ENCODE measurements around the gene KCNA10. TPM values are rescaled to one million over a fixed set of nuclear protein-coding genes. Genes with fewer than 3 reads are reported as not detected.

KCNA10 gene
- total RNA-seq, 1 donor from 2014 or later: not detected

DNA sequence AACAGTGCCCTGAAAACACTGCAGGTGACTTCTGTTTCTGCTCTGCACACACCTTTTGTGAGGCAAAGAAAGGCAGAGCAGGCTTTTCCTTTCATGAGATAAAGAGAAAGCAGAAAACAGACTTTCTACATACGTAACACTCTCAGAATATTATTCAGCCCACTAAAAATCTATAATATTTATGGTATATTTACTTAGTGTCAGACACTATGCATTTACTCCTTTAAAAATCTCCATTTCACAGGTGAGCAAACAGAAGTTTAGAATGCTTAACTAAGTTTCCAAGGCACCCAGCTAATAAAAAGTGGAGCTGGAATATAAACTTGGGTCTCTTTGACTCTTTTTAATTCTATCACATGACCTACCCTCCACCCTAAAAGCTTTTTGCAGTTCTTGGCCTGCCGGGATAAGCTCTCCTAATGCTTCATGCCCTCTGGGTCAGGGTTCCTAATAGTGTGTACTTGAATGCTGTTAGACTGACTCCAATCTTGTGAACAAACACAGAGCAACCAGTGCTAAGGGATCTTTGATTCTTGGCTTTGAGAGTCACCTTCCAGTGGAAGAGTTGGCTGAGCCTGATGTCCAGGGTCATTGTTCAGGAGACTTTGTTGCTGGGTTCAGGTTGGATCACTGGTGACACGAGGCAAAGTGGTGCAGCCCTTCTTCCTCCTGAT is 40.9 kb downstream of the KCNA10 start:
- Mint-ChIP-seq H3K36me3 (ENCODE audit: low read depth) (no peaks in the 10 kb centered on the region), H3K27ac (no peak overlapping the region), H3K4me1 (ENCODE audit: low read depth) (no peaks in the 10 kb centered on the region), H3K27me3 (ENCODE audit: low read depth) (peaks cover 7% of the 10 kb centered on the region), H3K4me3 (ENCODE audit: low read depth) (no peak overlapping the region), H3K9me3 (no peaks in the 10 kb centered on the region)
- intact Hi-C loops (cut with micrococcal nuclease): no loop called here
- no peak for DNase-seq (ENCODE audit: low spot score)

DNA sequence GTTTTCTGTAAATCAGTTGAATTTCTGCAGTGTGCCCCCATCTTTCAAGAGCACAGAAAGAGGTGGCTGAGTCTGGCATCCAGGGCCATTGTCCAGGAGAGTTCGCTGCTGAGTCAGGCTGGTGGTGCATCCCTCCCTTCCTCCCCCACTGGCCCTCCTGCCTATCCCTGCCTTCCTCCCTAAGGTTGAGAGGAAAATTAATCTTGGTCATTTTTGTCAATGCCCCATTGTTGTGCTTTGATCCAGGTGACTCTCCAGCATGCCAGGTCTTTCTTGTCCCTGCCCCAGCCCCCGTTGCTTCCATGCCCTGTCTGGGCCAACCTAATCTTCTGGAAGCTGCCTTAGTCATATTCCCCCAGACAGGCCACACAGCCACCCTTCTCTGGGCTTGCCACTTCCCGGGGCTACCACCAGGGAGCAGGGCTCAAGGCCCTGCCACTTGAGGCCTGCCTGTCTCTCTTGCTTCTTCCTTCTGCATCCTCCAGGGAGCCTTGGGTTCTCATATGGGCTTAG is 41.5 kb downstream of the KCNA10 start:
- peaks cover 11% of the 10 kb centered on the region for H3K27me3 Mint-ChIP-seq (ENCODE audit: low read depth)
- H3K4me3 Mint-ChIP-seq (ENCODE audit: low read depth): no peak overlapping the region
- no peaks in the 10 kb centered on the region for H3K9me3 Mint-ChIP-seq
- H3K4me1 Mint-ChIP-seq (ENCODE audit: low read depth): no peaks in the 10 kb centered on the region
- intact Hi-C loops (cut with micrococcal nuclease): no loop called here
- DNase-seq (ENCODE audit: low spot score): no peak
- H3K27ac Mint-ChIP-seq: no peak overlapping the region
- no peaks in the 10 kb centered on the region for H3K36me3 Mint-ChIP-seq (ENCODE audit: low read depth)

DNA sequence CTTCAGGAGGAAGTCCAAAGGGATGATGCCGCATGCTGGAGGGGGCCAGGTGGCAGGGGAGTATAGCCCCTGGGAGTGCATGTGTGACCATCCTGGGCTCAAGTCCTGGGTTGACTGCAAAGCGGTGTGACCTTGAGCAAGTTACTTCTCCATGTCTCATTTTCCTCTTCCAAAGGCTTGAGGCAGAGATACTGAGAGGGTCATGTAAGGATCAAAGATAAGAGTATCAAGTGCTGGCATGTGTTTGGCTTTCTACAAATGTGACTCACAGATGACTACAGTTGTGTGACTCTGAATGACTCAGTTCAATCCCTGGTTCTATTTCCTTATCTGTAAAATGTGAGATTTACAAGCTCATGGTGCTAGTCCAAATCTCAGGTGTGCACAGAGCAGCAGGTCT is 41.9 kb downstream of the KCNA10 start:
- Mint-ChIP-seq H3K9me3 (no peaks in the 10 kb centered on the region), H3K27ac (no peak overlapping the region), H3K27me3 (ENCODE audit: low read depth) (peaks cover 8% of the 10 kb centered on the region), H3K36me3 (ENCODE audit: low read depth) (no peaks in the 10 kb centered on the region), H3K4me1 (ENCODE audit: low read depth) (no peaks in the 10 kb centered on the region), H3K4me3 (ENCODE audit: low read depth) (no peak overlapping the region)
- DNase-seq (ENCODE audit: low spot score): no peak
- intact Hi-C loops (cut with micrococcal nuclease): no loop called here

DNA sequence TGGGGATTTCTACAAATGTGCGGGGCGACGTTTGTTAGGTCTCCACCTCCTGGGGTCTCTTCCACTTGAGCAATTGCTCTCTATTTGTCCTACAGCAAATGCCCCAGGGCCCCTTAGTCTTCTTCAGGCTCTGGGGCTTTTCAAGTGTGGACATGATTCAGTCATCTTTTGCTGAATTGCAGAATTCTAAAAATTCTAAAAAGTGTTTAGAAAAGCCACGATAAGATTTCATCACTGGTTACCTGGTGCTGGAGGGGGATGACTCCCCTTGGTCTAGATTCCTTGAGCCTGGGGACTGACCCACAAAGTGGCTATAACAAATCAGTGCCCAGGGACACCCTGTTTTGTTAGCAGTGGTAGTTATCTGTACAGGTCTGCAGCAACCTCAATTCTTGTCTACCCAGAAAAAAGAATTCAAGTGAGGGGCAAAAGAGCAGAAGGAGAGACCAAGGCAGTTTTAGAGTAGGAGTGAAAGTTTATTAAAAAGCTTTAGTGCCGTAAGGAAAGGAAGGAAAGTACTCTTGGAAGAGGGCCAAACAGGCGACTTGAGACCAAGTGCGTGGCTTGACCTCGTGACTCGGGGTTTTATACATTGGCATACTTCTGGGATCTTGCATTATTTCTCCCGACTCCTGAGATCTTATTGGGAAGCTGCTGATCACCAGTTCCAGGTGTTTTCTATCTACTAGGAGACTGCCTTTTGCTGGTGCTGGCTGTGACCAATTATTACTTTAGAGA is 42.8 kb downstream of the KCNA10 start:
- Mint-ChIP-seq H3K27ac (no peak overlapping the region), H3K9me3 (no peaks in the 10 kb centered on the region), H3K36me3 (ENCODE audit: low read depth) (no peaks in the 10 kb centered on the region), H3K4me3 (ENCODE audit: low read depth) (no peak overlapping the region), H3K27me3 (ENCODE audit: low read depth) (peaks cover 7% of the 10 kb centered on the region), H3K4me1 (ENCODE audit: low read depth) (no peaks in the 10 kb centered on the region)
- no peak for DNase-seq (ENCODE audit: low spot score)
- intact Hi-C loops (cut with micrococcal nuclease): no loop called here

DNA sequence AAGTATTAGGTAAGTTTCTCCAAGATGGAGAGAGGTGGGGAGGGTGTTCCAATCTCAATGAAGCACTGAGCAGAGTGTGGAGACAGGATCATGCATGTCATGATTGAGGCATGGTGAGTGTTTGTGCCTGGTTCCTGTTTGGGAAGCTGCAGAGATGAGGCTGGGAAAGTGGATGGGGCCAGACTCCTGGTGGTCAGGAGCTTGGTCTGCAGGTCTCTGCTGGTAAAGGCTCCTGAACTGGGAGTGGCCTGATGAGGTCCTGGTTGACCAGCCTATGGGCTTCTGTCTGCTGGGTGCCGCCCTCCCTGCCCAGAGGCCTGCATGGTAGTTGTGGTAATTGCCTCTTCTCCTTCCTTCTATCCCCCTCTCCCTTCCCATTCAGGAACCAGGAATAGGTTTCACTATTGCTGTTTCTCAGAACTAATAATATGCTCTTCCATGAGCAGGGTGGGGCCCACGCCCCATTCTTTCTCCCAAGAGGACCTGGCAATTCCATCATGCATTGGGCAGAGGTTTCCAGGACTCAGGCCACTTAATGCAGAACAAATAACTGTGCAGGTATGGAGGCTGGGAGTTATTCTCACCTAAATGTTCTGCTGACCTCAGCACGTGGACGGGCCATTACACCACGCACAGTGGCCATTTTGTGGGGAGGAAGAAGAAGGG is 43.5 kb downstream of the KCNA10 start:
- intact Hi-C loops (cut with micrococcal nuclease): no loop called here
- DNase-seq (ENCODE audit: low spot score): no peak
- H3K27me3 Mint-ChIP-seq (ENCODE audit: low read depth): peaks cover 7% of the 10 kb centered on the region
- H3K9me3 Mint-ChIP-seq: no peaks in the 10 kb centered on the region
- no peaks in the 10 kb centered on the region for H3K4me1 Mint-ChIP-seq (ENCODE audit: low read depth)
- no peak overlapping the region for H3K27ac Mint-ChIP-seq
- no peaks in the 10 kb centered on the region for H3K36me3 Mint-ChIP-seq (ENCODE audit: low read depth)
- H3K4me3 Mint-ChIP-seq (ENCODE audit: low read depth): no peak overlapping the region

DNA sequence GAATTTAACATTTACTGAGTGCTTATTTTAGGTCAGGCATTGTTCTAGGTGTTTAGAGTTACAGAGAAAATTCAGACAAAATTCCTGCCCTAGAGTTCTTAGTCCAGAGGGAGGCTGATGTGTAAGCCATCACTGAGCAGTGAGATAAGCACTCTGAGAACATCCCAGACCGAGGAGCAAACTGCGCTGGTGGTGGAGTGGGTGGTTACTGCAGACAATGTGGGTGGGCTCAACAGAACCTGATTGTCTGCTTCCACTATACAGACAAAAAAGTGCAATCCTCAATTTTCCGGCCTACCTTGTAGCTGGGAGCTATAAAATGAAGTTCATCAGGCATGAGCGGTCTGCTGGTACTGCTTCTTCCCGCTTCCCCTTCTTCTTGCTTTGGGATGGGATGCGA is 44.5 kb downstream of the KCNA10 start:
- Mint-ChIP-seq H3K36me3 (ENCODE audit: low read depth) (no peaks in the 10 kb centered on the region), H3K4me3 (ENCODE audit: low read depth) (no peak overlapping the region), H3K9me3 (no peaks in the 10 kb centered on the region), H3K4me1 (ENCODE audit: low read depth) (no peaks in the 10 kb centered on the region), H3K27ac (no peak overlapping the region), H3K27me3 (ENCODE audit: low read depth) (peaks cover 10% of the 10 kb centered on the region)
- no peak for DNase-seq (ENCODE audit: low spot score)
- intact Hi-C loops (cut with micrococcal nuclease): no loop called here

DNA sequence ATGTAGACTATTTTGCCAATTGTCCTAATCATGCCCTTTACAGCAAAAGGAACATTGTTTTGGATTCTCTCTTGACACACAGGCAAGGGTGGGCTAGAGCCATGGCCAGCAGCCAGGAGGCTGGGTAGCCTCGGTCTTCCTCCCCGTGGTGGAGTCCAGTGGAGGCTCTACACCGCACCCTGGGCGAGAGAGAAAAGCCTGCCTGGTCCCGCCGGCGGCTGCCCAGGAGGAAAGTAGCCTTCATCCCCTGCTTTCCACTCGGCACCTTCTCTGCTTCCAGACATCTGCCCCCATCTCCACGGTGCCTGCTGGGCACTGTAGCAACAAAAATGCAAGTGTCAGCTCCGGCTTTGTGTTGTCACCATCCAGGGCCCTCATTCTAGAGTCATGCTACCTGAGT is 46.4 kb downstream of the KCNA10 start:
- H3K36me3 Mint-ChIP-seq (ENCODE audit: low read depth): no peaks in the 10 kb centered on the region
- intact Hi-C loops (cut with micrococcal nuclease): no loop called here
- DNase-seq (ENCODE audit: low spot score): no peak
- H3K27ac Mint-ChIP-seq: no peak overlapping the region
- H3K9me3 Mint-ChIP-seq: no peaks in the 10 kb centered on the region
- peaks cover 11% of the 10 kb centered on the region for H3K27me3 Mint-ChIP-seq (ENCODE audit: low read depth)
- H3K4me3 Mint-ChIP-seq (ENCODE audit: low read depth): no peak overlapping the region
- no peaks in the 10 kb centered on the region for H3K4me1 Mint-ChIP-seq (ENCODE audit: low read depth)

DNA sequence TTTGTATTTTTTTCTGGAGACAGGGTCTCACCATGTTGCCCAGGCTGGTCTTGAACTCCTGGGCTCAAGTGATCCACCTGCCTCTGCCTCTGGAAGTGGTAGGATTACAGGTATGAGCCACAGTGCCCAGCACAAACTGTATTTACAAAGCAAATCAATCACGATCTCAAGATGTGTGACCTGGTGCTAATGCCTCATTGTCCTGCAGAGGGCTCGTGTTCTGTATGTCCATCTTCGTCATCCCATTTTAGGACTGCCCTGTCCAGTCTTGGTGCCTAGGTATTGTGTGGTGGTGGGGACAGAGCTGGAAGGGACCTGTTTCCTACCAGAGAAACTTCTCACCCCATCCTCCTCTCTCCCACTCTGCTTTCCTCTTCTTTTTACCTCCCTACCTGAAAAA is 47.8 kb downstream of the KCNA10 start:
- Mint-ChIP-seq H3K9me3 (no peaks in the 10 kb centered on the region), H3K27ac (no peak overlapping the region), H3K4me3 (ENCODE audit: low read depth) (no peak overlapping the region), H3K36me3 (ENCODE audit: low read depth) (no peaks in the 10 kb centered on the region), H3K4me1 (ENCODE audit: low read depth) (no peaks in the 10 kb centered on the region), H3K27me3 (ENCODE audit: low read depth) (peaks cover 11% of the 10 kb centered on the region)
- DNase-seq (ENCODE audit: low spot score): no peak
- intact Hi-C loops (cut with micrococcal nuclease): no loop called here

Other genes with a start within 250 kb of the KCNA10 start
- 55.5 TPM in 2 replicates for gene RBM15, start 179.8 kb downstream of the KCNA10 start, total RNA-seq
- gene SLC16A4, start 128.1 kb downstream of the KCNA10 start, total RNA-seq: 0.23 and 0.73 TPM in 2 replicates
- 170 and 171 TPM in 2 replicates for gene LAMTOR5, start 111.5 kb downstream of the KCNA10 start, total RNA-seq
- gene PROK1, start 68.0 kb downstream of the KCNA10 start, total RNA-seq: not detected in 2 replicates
- gene KCNA2, start 87.2 kb upstream of the KCNA10 start, total RNA-seq: 0.16 and 0.21 TPM in 2 replicates
- 24.0 and 24.4 TPM in 2 replicates for gene KCNA3, start 155.8 kb upstream of the KCNA10 start, total RNA-seq

All from activated T-helper 2 cell treated with anti-CD3 and anti-CD28 coated beads, Interferon-gamma antibody, Interleukin-2, Interleukin-4, amounts not matched to agents 10 μg/mL and 5 μg/mL and 100 μg/mL, durations not matched to agents 14 hours and 24 hours and 36 hours (primary cell).